MCF 10A (cell line): Measurements from ENCODE around the gene SIGLEC9. TPM values are rescaled to one million over a fixed set of nuclear protein-coding genes. Genes with fewer than 3 reads are reported as not detected.
A peak's percentile ranks its signal among the peaks of the same experiment; 100 is the strongest.

ENCODE experiments used
- BruUV-seq: library from RNA; stranded (reverse); fragments of 400-500 nt; replicated peaks from 2 replicates; lab custom pipeline; 2021; lab: Mats Ljungman, UMichigan
- CTCF ChIA-PET: fragments of 300-600 bp; sonication (Branson Sonifier 250); formaldehyde crosslinking; extraction: SDS; loops from one replicate; lab custom pipeline; 2021; ENCODE audit warnings: antibody characterized with exemption, inconsistent platforms; lab: Yijun Ruan, JAX
- POLR2A ChIA-PET: fragments of 300-600, 350-650 bp; sonication (Branson Sonifier 250); formaldehyde crosslinking; extraction: SDS; loops from one replicate; lab custom pipeline; 2020; ENCODE audit warnings: antibody characterized with exemption, inconsistent platforms; lab: Yijun Ruan, JAX
- DNase-seq: peaks from one replicate; pipeline ENCODE4 v3.0.0-alpha.2; 2018; ENCODE audit not compliant: unreplicated experiment
- H3K27ac Mint-ChIP-seq: one replicate; pipeline ENCODE4 v1.8.0; 2022; ENCODE audit warnings: mild to moderate bottlenecking, low read depth, mixed read lengths; ENCODE audit not compliant: unreplicated experiment
- H3K27me3 Mint-ChIP-seq: one replicate; pipeline ENCODE4 v1.8.0; 2022; ENCODE audit warnings: mixed read lengths; ENCODE audit not compliant: insufficient read depth, unreplicated experiment
- H3K36me3 Mint-ChIP-seq: one replicate; pipeline ENCODE4 v1.8.0; 2022; ENCODE audit warnings: mild to moderate bottlenecking, moderate library complexity, mixed read lengths; ENCODE audit not compliant: insufficient read depth, unreplicated experiment
- H3K4me1 Mint-ChIP-seq: one replicate; pipeline ENCODE4 v1.8.0; 2022; ENCODE audit warnings: mixed read lengths; ENCODE audit not compliant: insufficient read depth, unreplicated experiment
- H3K4me3 Mint-ChIP-seq: one replicate; pipeline ENCODE4 v1.8.0; 2022; ENCODE audit warnings: mild to moderate bottlenecking, moderate library complexity, mixed read lengths; ENCODE audit not compliant: unreplicated experiment
- H3K9me3 Mint-ChIP-seq: one replicate; pipeline ENCODE4 v1.8.0; 2022; ENCODE audit warnings: mixed read lengths; ENCODE audit not compliant: unreplicated experiment
- CTCF ChIP-seq: fragments of 200-600 bp; IDR thresholded peaks from one replicate; pipeline ENCODE4 v1.8.0; 2022; ENCODE audit warnings: antibody characterized with exemption, mild to moderate bottlenecking; ENCODE audit not compliant: unreplicated experiment
- intact Hi-C: fragments of 100-400 bp; cut with micrococcal nuclease; formaldehyde crosslinking; loops from 2 replicates; pipeline ENCODE4 v1.14.1; 2022
- total RNA-seq: library from RNA; stranded (reverse); gene quantifications from 2 replicates; pipeline ENCODE4 v1.2.3, GENCODE V29; 2022

SIGLEC9 gene
- total RNA-seq, 1 experiment from 2014 or later = not detected

- CTCF ChIA-PET = no interaction called here
- H3K27me3 Mint-ChIP-seq = peaks cover 11% of the 10 kb centered on the region
- no TSS peak for BruUV-seq
- TF ChIP-seq CTCF = no peak
- H3K9me3 Mint-ChIP-seq = peaks cover 12% of the 10 kb centered on the region
- no peaks in the 10 kb centered on the region for H3K4me1 Mint-ChIP-seq
- H3K4me3 Mint-ChIP-seq = no peak overlapping the region
- POLR2A ChIA-PET = no interaction called here
- no peak for DNase-seq
- H3K36me3 Mint-ChIP-seq = no peaks in the 10 kb centered on the region
- intact Hi-C loops = no loop called here
- H3K27ac Mint-ChIP-seq = no peak overlapping the region
These were observed 46.0 kb upstream of the SIGLEC9 start for GRCh38 chr19:51078731-51079130.

GRCh38 chr19:51079481-51080110 lies 45.1 kb upstream of the SIGLEC9 start:
- Mint-ChIP-seq H3K27me3 (peaks cover 12% of the 10 kb centered on the region), H3K4me1 (no peaks in the 10 kb centered on the region), H3K36me3 (no peaks in the 10 kb centered on the region), H3K4me3 (no peak overlapping the region), H3K9me3 (peaks cover 7% of the 10 kb centered on the region), H3K27ac (no peak overlapping the region)
- POLR2A ChIA-PET = no interaction called here
- TF ChIP-seq CTCF = no peak
- CTCF ChIA-PET = interaction anchor here (0.7 kb wide), 1 partner anchor 11 kb away, joined by 4 read pairs; no protein-coding TSS in a partner anchor
- peak; percentile 13 for DNase-seq
- intact Hi-C loops = no loop called here
- BruUV-seq = no TSS peak

DNA sequence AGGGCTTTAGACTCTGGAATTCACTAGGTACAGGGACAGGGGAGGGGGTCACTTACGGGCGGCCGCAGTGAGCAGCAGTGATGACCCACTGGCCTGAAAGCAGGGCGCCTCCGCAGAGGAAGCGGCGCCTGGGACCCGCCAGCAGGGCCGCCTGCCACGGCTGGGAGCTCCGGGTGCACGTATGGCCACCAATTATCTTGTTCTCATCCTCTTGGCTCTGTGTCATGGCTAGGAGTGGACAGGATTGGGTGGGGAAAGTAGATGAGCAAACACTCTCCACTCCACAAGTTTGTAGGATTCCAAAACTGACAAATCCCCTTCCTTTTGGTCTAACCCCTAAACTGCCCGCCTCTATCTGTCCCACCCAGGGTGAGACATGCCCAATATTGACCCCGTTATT lies 43.2 kb upstream of the SIGLEC9 start:
- TF ChIP-seq CTCF = no peak
- CTCF ChIA-PET = interaction anchor here (1.5 to 1.8 kb wide), 2 partner anchors 9 to 35 kb away, joined by 3 to 5 read pairs; no protein-coding TSS in a partner anchor
- Mint-ChIP-seq H3K4me1 (no peaks in the 10 kb centered on the region), H3K27ac (no peak overlapping the region), H3K4me3 (no peak overlapping the region), H3K27me3 (peaks cover 12% of the 10 kb centered on the region), H3K36me3 (no peaks in the 10 kb centered on the region), H3K9me3 (peaks cover 2% of the 10 kb centered on the region)
- POLR2A ChIA-PET = no interaction called here
- intact Hi-C loops = no loop called here
- BruUV-seq = no TSS peak
- no peak for DNase-seq

DNA sequence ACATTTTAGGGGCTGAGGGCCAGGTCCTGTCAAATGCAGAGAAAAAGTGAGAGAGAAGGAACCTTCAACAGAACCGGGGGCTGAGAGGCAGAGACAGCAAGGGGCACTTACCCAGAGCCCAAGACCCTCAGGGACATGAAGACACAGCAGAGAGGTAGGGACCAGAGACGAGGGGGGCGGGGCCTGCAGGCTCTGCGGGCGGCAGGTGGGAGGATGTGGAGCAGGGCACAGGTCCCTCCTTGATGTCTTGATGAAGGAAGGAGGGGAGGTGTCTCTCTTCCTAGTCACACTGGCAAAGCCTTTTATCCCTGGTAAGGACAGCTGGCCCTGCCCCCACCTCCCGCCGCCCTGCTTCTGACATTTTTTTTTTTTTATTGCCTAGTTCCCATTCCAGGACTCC lies 42.1 kb upstream of the SIGLEC9 start, which contains the start of gene KLK14:
TSS of gene KLK14 (minus strand) at position 277 of the 400 bp plus-strand sequence. CDS start at position 4, 273 bp downstream.
- no peak within 1 kb of the TSS for H3K4me3 Mint-ChIP-seq
- no peak for DNase-seq
- H3K36me3 Mint-ChIP-seq = no peaks in the 10 kb centered on the region
- no peaks in the 10 kb centered on the region for H3K9me3 Mint-ChIP-seq
- ChIA-PET CTCF (no interaction called here), POLR2A (no interaction called here)
- intact Hi-C loops = no loop called here
- H3K27me3 Mint-ChIP-seq = peaks cover 12% of the 10 kb centered on the region
- H3K27ac Mint-ChIP-seq = no peak within 1 kb of the TSS
- no TSS peak for BruUV-seq
- no peaks in the 10 kb centered on the region for H3K4me1 Mint-ChIP-seq
- no peak for TF ChIP-seq CTCF
